PC-9 (cell line): Measurements from ENCODE around the gene CYP17A1. TPM values are rescaled to one million over a fixed set of nuclear protein-coding genes. Genes with fewer than 3 reads are reported as not detected.
"Not testable (repeated sequence)": the region's sequence is repeated elsewhere in the genome, so short reads cannot be mapped to it uniquely, and the experiment has no call there.

Experiments
- BruUV-seq: library from RNA; stranded (reverse); fragments of 400-500 nt; replicated peaks from 2 replicates; lab custom pipeline; 2021; lab: Mats Ljungman, UMichigan
- CTCF ChIA-PET: fragments of 300-600 bp; sonication (Branson Sonifier 250); formaldehyde crosslinking; loops from one replicate; lab custom pipeline; 2022; ENCODE audit warnings: antibody characterized with exemption; lab: Charles Lee
- POLR2A ChIA-PET: fragments of 300-600 bp; sonication (Branson Sonifier 250); formaldehyde crosslinking; loops from one replicate; lab custom pipeline; 2022; ENCODE audit warnings: antibody characterized with exemption; ENCODE audit not compliant: unreplicated experiment; lab: Charles Lee
- DNase-seq, 2 experiments: peaks; one replicate each; pipeline versions ENCODE4 v3.0.0 to v3.0.0-alpha.2; 2015 to 2022; ENCODE audit warnings: mixed read lengths in 1 of 2
- H2AFZ ChIP-seq: fragments of 200-600 bp; sonication (generic); 2 replicates; pipeline ENCODE4 v1.8.1; 2017; ENCODE audit warnings: antibody characterized with exemption
- H3F3A ChIP-seq: fragments of 200-600 bp; sonication (generic); 2 replicates; pipeline ENCODE4 v1.8.1; 2017; ENCODE audit warnings: antibody characterized with exemption, mild to moderate bottlenecking, low read depth; ENCODE audit not compliant: insufficient read depth
- H3K27ac ChIP-seq: fragments of 200-600 bp; sonication (generic); 2 replicates; pipeline ENCODE4 v1.6.1; 2016; ENCODE audit warnings: mixed run types
- H3K27me3 ChIP-seq: fragments of 200-600 bp; sonication (generic); 2 replicates; pipeline ENCODE4 v1.6.1; 2016; ENCODE audit warnings: low read depth, mixed run types; ENCODE audit not compliant: insufficient read depth
- H3K36me3 ChIP-seq: fragments of 200-600 bp; sonication (generic); 2 replicates; pipeline ENCODE4 v1.6.1; 2016; ENCODE audit warnings: low read depth, mixed run types
- H3K4me1 ChIP-seq: fragments of 200-600 bp; sonication (generic); replicated peaks from 2 replicates; pipeline ENCODE4 v1.6.1; 2016; ENCODE audit warnings: mixed run types; ENCODE audit not compliant: insufficient read depth
- H3K4me2 ChIP-seq: fragments of 200-600 bp; sonication (generic); 2 replicates; pipeline ENCODE4 v1.6.1; 2017; ENCODE audit warnings: mixed run types
- H3K4me3 ChIP-seq: fragments of 200-600 bp; sonication (generic); 2 replicates; pipeline ENCODE4 v1.6.1; 2016; ENCODE audit warnings: mixed run types
- H3K79me2 ChIP-seq: fragments of 200-600 bp; sonication (generic); 2 replicates; pipeline ENCODE4 v1.6.1; 2017; ENCODE audit warnings: low read depth, mixed run types
- H3K9me2 ChIP-seq: fragments of 200-600 bp; sonication (generic); 2 replicates; pipeline ENCODE4 v1.8.1; 2017; ENCODE audit warnings: mild to moderate bottlenecking; ENCODE audit not compliant: insufficient read depth
- H3K9me3 ChIP-seq: fragments of 200-600 bp; sonication (generic); 2 replicates; pipeline ENCODE4 v1.8.1; 2016; ENCODE audit warnings: low read depth; ENCODE audit not compliant: insufficient read depth
- H4K20me1 ChIP-seq: fragments of 200-600 bp; sonication (generic); 2 replicates; pipeline ENCODE4 v1.8.1; 2017; ENCODE audit not compliant: insufficient read depth
- EZH2 ChIP-seq: fragments of 200-600 bp; sonication (generic); IDR thresholded peaks from 2 replicates; pipeline ENCODE4 v1.8.0; 2017; ENCODE audit warnings: antibody characterized with exemption, low read depth
- intact Hi-C: fragments of 100-400 bp; cut with micrococcal nuclease; formaldehyde crosslinking; loops from one replicate; pipeline ENCODE4 v1.10.0; 2022; ENCODE audit not compliant: unreplicated experiment
- total RNA-seq: library from RNA; stranded (reverse); gene quantifications from 2 replicates; pipeline ENCODE4 v1.2.3, GENCODE V29; 2021
- TF ChIP-seq, protein P1 (sequence below): fragments of 200-600 bp; sonication (generic); conservative IDR thresholded peaks from 2 replicates; pipeline ENCODE4 v1.6.1; 2017; ENCODE audit warnings: mixed run types, antibody characterized with exemption, mild to moderate bottlenecking, moderate library complexity

CYP17A1 gene
- total RNA-seq, 1 experiment from 2014 or later, result not detected

DNA sequence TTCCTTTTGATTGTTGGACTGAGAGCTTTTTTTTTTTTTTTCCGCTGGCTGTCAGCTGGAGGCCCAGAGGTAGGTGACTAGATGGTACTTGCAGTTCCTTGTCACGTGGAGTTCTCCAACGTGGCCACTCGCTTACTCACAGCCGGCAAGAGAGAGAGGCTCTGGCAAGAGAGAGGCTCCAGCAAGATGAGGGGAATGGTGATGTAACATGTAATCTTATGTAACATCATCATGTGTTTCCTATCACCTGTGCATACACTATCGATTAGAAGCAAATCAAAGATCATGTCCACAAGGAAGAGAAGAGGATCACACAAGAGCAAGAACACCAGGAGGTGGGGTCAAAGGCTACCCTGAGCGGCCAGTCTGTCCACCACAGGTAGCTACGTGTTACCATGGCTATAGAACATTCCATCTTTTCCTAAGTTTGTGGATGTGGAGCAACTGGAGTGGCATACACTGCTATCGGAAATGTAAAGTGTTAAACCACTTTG lies 12.9 kb upstream of the CYP17A1 start:
- no peaks in the 10 kb centered on the region for H3K9me2 ChIP-seq
- no peak overlapping the region for H3K4me2 ChIP-seq
- no peak for DNase-seq
- no peaks in the 10 kb centered on the region for H3K4me1 ChIP-seq
- H3K4me3 ChIP-seq, result no peak overlapping the region
- BruUV-seq, result no TSS peak
- H4K20me1 ChIP-seq, result no peaks in the 10 kb centered on the region
- no peak overlapping the region for H3K27ac ChIP-seq
- no peaks in the 10 kb centered on the region for H3K9me3 ChIP-seq
- POLR2A ChIA-PET, result no interaction called here
- no peaks in the 10 kb centered on the region for H3K27me3 ChIP-seq
- no peak for TF ChIP-seq EZH2
- TF ChIP-seq, protein P1, sequence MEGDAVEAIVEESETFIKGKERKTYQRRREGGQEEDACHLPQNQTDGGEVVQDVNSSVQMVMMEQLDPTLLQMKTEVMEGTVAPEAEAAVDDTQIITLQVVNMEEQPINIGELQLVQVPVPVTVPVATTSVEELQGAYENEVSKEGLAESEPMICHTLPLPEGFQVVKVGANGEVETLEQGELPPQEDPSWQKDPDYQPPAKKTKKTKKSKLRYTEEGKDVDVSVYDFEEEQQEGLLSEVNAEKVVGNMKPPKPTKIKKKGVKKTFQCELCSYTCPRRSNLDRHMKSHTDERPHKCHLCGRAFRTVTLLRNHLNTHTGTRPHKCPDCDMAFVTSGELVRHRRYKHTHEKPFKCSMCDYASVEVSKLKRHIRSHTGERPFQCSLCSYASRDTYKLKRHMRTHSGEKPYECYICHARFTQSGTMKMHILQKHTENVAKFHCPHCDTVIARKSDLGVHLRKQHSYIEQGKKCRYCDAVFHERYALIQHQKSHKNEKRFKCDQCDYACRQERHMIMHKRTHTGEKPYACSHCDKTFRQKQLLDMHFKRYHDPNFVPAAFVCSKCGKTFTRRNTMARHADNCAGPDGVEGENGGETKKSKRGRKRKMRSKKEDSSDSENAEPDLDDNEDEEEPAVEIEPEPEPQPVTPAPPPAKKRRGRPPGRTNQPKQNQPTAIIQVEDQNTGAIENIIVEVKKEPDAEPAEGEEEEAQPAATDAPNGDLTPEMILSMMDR, result no peak
- no peak overlapping the region for H2AFZ ChIP-seq
- H3F3A ChIP-seq, result no peaks in the 10 kb centered on the region
- H3K36me3 ChIP-seq, result no peaks in the 10 kb centered on the region
- H3K79me2 ChIP-seq, result peaks cover 2% of the 10 kb centered on the region
- CTCF ChIA-PET, result interaction anchor here (0.6 to 0.7 kb wide), 2 partner anchors 51 to 501 kb away, joined by 3 to 4 read pairs; partner anchors contain the start of gene PCGF6
- intact Hi-C loops, result no loop called here

DNA sequence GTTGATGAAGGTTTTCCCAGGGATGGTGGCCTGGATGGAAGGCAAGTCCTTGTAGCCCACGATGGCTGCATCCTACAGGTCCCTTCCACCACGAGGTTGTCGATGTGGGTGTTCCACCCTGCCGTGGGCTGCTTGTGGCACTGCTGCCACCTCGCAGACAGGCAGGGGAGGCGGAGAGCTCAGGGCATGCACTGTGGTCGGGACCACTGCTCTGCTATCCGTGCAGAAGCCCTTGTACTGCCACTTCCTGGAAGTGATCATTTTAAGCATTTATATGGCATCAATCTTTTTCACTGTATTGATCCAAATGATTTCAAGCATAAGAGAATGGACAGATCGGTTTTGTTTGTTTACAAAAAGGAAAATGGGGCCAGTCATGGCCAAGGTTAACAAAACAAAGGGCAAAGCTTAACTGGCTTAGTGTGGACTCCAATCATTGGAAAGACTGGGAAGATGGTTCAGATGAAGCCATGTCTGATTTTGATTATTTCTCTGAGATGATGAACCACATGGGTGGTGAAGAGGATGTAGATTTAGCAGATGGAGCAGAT lies 8.2 kb upstream of the CYP17A1 start:
- Histone ChIP-seq H3K27me3 (no peaks in the 10 kb centered on the region), H3K4me2 (no peak overlapping the region), H3F3A (no peaks in the 10 kb centered on the region), H3K36me3 (no peaks in the 10 kb centered on the region), H3K4me3 (no peak overlapping the region), H3K79me2 (no peaks in the 10 kb centered on the region), H3K9me3 (no peaks in the 10 kb centered on the region), H4K20me1 (no peaks in the 10 kb centered on the region), H3K9me2 (no peaks in the 10 kb centered on the region), H3K27ac (no peak overlapping the region), H3K4me1 (no peaks in the 10 kb centered on the region), H2AFZ (no peak overlapping the region)
- CTCF ChIA-PET, result interaction anchor here (0.6 kb wide), 1 partner anchor 109 kb away, joined by 3 read pairs; no protein-coding TSS in a partner anchor
- TF ChIP-seq, protein P1, result no peak
- no peak for TF ChIP-seq EZH2
- no TSS peak for BruUV-seq
- DNase-seq, result no peak
- POLR2A ChIA-PET, result no interaction called here
- intact Hi-C loops, result no loop called here

DNA sequence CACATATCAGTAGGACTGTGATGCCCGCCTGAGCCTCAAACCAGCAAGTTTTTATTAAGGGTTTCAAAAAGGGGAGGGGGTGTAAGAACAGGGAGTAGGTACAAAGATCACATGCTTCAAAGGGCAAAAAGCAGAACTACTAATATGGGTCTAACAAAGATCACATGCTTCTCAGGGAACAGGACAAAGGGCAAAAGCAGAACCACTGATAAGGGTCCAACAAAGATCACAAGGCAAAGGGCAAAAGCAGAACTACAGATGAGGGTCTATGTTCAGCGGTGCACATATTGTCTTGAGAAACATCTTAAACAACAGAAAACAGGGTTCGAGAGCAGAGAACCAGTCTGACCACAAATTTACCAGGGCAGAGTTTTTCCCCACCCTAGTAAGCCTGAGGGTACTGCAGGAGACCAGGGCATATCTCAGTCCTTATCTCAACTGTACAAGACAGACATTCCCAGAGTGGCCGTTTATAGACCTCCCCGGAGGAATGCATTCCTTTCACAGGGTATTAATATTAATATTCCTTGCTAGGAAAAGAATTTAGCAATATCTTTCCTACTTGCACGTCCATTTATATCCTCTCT lies 7.1 kb upstream of the CYP17A1 start:
- DNase-seq, POLR2A ChIA-PET, H3K27ac ChIP-seq: not testable (repeated sequence)

DNA sequence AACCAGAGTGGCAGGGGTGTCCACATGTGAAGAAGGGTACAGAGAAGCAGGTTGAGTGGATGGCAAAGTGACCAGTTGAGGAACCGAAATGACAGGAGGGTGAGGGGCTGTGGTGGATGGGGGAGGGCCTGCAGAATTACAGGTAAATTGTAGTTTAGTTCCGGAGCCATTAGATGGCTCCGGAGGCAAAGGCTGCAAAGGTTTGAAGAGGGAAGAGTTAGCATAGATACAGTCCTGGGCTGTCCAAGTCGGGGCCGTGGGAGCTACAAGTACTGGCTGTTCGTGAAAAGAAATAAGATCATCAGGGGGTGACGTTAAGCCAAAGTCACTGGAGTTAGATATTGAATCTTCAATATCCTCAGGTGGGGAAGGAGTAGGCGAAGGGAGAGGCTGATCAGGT lies 5.9 kb upstream of the CYP17A1 start:
- CTCF ChIA-PET, POLR2A ChIA-PET: not testable (repeated sequence)

More for the DNA sequence above, 7.1 kb upstream of the CYP17A1 start:
- H2AFZ ChIP-seq, H3K4me1 ChIP-seq, H3K9me3 ChIP-seq, H3F3A ChIP-seq, H4K20me1 ChIP-seq, H3K4me2 ChIP-seq, CTCF ChIA-PET, H3K27me3 ChIP-seq, H3K9me2 ChIP-seq, H3K4me3 ChIP-seq, intact Hi-C loops, BruUV-seq, H3K36me3 ChIP-seq, H3K79me2 ChIP-seq: not testable (repeated sequence)

More for the DNA sequence above, 5.9 kb upstream of the CYP17A1 start:
- DNase-seq, H2AFZ ChIP-seq, H3K27me3 ChIP-seq, H3K4me2 ChIP-seq, BruUV-seq, H3F3A ChIP-seq, H3K79me2 ChIP-seq, H3K9me2 ChIP-seq, H4K20me1 ChIP-seq, H3K9me3 ChIP-seq, H3K4me1 ChIP-seq, H3K4me3 ChIP-seq, intact Hi-C loops, H3K36me3 ChIP-seq, H3K27ac ChIP-seq: not testable (repeated sequence)
